HepG2 (cell line): ENCODE measurements around the gene KLF15. TPM values are rescaled to one million over a fixed set of nuclear protein-coding genes. Genes with fewer than 3 reads are reported as not detected.

Experiments used
- ATF1 ChIP-seq: IDR thresholded peaks from 2 replicates; pipeline ENCODE4 v1.6.1; 2016; ENCODE audit warnings: mild to moderate bottlenecking, control low read depth
- JARID2 ChIP-seq: sonication (generic); formaldehyde crosslinking; IDR thresholded peaks from 2 replicates; pipeline ENCODE4 v1.8.1; 2023; ENCODE audit warnings: missing genetic modification reagents, inconsistent platforms; ENCODE audit not compliant: insufficient replicate concordance
- MXD3 ChIP-seq: IDR thresholded peaks from 2 replicates; pipeline ENCODE4 v1.6.1; 2016; ENCODE audit warnings: mild to moderate bottlenecking, missing biosample characterization, missing genetic modification reagents
- NFIC ChIP-seq: IDR thresholded peaks from 2 replicates; pipeline ENCODE4 v1.6.1; 2012; ENCODE audit warnings: mild to moderate bottlenecking, low read length, inconsistent platforms
- PHF8 ChIP-seq: sonication (generic); formaldehyde crosslinking; IDR thresholded peaks from 2 replicates; pipeline ENCODE4 v1.5.0; 2020; ENCODE audit warnings: missing genetic modification reagents
- POGK ChIP-seq: sonication (generic); formaldehyde crosslinking; conservative IDR thresholded peaks from 2 replicates; pipeline ENCODE4 v1.8.0; 2022; ENCODE audit warnings: mild to moderate bottlenecking, moderate library complexity, missing genetic modification reagents
- SIN3A ChIP-seq: IDR thresholded peaks from 2 replicates; pipeline ENCODE4 v1.6.1; 2011; ENCODE audit warnings: low read depth, mild to moderate bottlenecking, control low read depth, low read length, borderline replicate concordance
- TP53 ChIP-seq: sonication (generic); formaldehyde crosslinking; conservative IDR thresholded peaks from 2 replicates; pipeline ENCODE4 v1.4.0; 2020; ENCODE audit warnings: missing genetic modification reagents
- ZBTB1 ChIP-seq: sonication (generic); formaldehyde crosslinking; IDR thresholded peaks from 2 replicates; pipeline ENCODE4 v1.4.0; 2020; ENCODE audit warnings: missing genetic modification reagents, borderline replicate concordance
- ZFP41 ChIP-seq: sonication (generic); formaldehyde crosslinking; IDR thresholded peaks from 2 replicates; pipeline ENCODE4 v1.4.0; 2020; ENCODE audit warnings: mild to moderate bottlenecking, missing genetic modification reagents, borderline replicate concordance
- ZFP62 ChIP-seq: sonication (generic); formaldehyde crosslinking; IDR thresholded peaks from 2 replicates; pipeline ENCODE4 v1.4.0; 2020; ENCODE audit warnings: missing genetic modification reagents
- ZKSCAN5 ChIP-seq: sonication (generic); formaldehyde crosslinking; IDR thresholded peaks from 2 replicates; pipeline ENCODE4 v1.5.1; 2020; ENCODE audit warnings: mild to moderate bottlenecking, missing genetic modification reagents
- ZNF382 ChIP-seq: sonication (generic); formaldehyde crosslinking; IDR thresholded peaks from 2 replicates; pipeline ENCODE4 v1.5.0; 2020; ENCODE audit warnings: missing genetic modification reagents, mild to moderate bottlenecking, borderline replicate concordance
- ZNF547 ChIP-seq: sonication (generic); formaldehyde crosslinking; IDR thresholded peaks from 2 replicates; pipeline ENCODE4 v1.5.1; 2020; ENCODE audit warnings: mild to moderate bottlenecking, missing genetic modification reagents
- ZNF644 ChIP-seq: IDR thresholded peaks from 2 replicates; pipeline ENCODE4 v1.6.1; 2016; ENCODE audit warnings: low read depth
- ZNF646 ChIP-seq: sonication (generic); formaldehyde crosslinking; IDR thresholded peaks from 2 replicates; pipeline ENCODE4 v1.9.0; 2021; ENCODE audit warnings: mild to moderate bottlenecking, missing genetic modification reagents
- ZNF660 ChIP-seq: sonication (generic); formaldehyde crosslinking; IDR thresholded peaks from 2 replicates; pipeline ENCODE4 v1.5.1; 2020; ENCODE audit warnings: mild to moderate bottlenecking, low read depth, missing genetic modification reagents, borderline replicate concordance
- ZNF790 ChIP-seq: sonication (generic); formaldehyde crosslinking; IDR thresholded peaks from 2 replicates; pipeline ENCODE4 v1.8.0; 2022; ENCODE audit warnings: missing genetic modification reagents, mild to moderate bottlenecking, borderline replicate concordance
- ZSCAN31 ChIP-seq: sonication (generic); formaldehyde crosslinking; IDR thresholded peaks from 2 replicates; pipeline ENCODE4 v1.5.0; 2020; ENCODE audit warnings: low read depth, mild to moderate bottlenecking, missing genetic modification reagents
- polyA plus RNA-seq, 8 experiments: library from polyadenylated mRNA; depleted of rRNA in 3 of 8; stranded (reverse) in 7 of 8; unstranded in 1 of 8; fragments of >200 nt; fragmentation: Illumina TruSeq in 4 of 8; extraction: Trizol in 4 of 8; gene quantifications; 2 replicates each; pipeline versions ENCODE4 v1.2.1 to v1.2.3, GENCODE V29; 2011 to 2016; ENCODE audit warnings: low read depth in 4 of 8, missing spikeins in 1 of 8, mixed read lengths in 1 of 8; ENCODE audit not compliant: insufficient read depth in 1 of 8
- total RNA-seq, 5 experiments: library from RNA; depleted of rRNA; stranded (reverse); fragments of >200 nt; fragmentation: Illumina TruSeq; extraction: Trizol; gene quantifications; 2 replicates each; pipeline ENCODE4 v1.2.3, GENCODE V29; 2016; ENCODE audit warnings: low read depth in 1 of 5
- TF ChIP-seq, protein P1 (sequence below): sonication (generic); formaldehyde crosslinking; conservative IDR thresholded peaks from 2 replicates; pipeline ENCODE4 v1.5.0; 2020; ENCODE audit warnings: missing genetic modification reagents

KLF15 gene
- total and polyA plus RNA-seq, 2 of the 13 experiments (the other 11 are each of a cell fraction or from before 2014, with no cell fraction given), result 7.1 to 7.8 TPM

DNA sequence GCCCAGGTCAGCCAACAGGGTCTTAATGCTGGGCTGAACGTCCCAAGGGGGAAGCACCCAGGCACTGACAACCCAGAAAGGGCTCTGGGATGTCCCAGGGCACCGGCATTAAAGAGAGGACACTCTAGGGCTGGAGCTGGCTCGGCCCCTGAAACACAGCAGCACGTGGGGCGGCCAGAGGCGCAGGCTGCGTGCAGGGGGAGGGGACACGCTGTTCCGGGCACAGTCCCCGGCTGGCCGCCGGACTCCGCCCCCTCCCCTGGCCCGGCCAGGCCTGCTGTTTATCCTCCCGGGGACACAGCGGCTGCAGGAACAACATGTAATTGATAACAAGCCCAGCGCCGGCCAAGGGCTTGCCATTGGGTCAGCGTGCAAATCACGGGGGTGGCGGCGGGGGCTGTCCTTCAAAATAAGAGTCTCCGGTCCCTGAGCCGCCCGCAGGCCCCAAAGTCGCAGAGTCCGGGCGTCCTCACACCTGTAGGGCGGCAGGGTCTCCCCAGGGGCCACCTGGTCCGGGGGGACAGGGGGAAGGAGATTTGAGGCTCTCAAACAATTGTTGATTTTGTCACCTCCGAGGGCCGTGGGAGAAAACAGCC is 1.3 kb downstream of the KLF15 start (continued):
- TF ChIP-seq ZNF547 (CRISPR knock-in tag) (peak; percentile 58; the same call in 1 of the 2 replicates), NFIC (no peak; the same call in 1 of the 2 replicates), ZSCAN31 (CRISPR knock-in tag) (no peak; the same call in 1 of the 2 replicates), ZNF382 (CRISPR knock-in tag) (no peak), ZBTB1 (CRISPR knock-in tag) (no peak), ZFP62 (CRISPR knock-in tag) (no peak), JARID2 (CRISPR knock-in tag) (no peak), ATF1 (CRISPR knock-in tag) (no peak), ZNF790 (CRISPR knock-in tag) (peak; percentile 69; the same call in 1 of the 2 replicates), ZFP41 (no peak), SIN3A (peak; percentile 87; the same call in 1 of the 2 replicates), PHF8 (CRISPR knock-in tag) (peak; percentile 46), ZKSCAN5 (CRISPR knock-in tag) (no peak), MXD3 (peak; percentile 79; the same call in 1 of the 2 replicates), ZNF646 (CRISPR knock-in tag) (no peak), ZNF660 (no peak), ZNF644 (CRISPR knock-in tag) (peak; percentile 19; the same call in 1 of the 2 replicates), TP53 (CRISPR knock-in tag) (peak; percentile 77; the same call in 1 of the 2 replicates), POGK (CRISPR knock-in tag) (peak; percentile 86)
- TF ChIP-seq, protein P1, sequence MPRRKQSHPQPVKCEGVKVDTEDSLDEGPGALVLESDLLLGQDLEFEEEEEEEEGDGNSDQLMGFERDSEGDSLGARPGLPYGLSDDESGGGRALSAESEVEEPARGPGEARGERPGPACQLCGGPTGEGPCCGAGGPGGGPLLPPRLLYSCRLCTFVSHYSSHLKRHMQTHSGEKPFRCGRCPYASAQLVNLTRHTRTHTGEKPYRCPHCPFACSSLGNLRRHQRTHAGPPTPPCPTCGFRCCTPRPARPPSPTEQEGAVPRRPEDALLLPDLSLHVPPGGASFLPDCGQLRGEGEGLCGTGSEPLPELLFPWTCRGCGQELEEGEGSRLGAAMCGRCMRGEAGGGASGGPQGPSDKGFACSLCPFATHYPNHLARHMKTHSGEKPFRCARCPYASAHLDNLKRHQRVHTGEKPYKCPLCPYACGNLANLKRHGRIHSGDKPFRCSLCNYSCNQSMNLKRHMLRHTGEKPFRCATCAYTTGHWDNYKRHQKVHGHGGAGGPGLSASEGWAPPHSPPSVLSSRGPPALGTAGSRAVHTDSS (CRISPR knock-in tag), result no peak
